KMS-11 (cell line): ENCODE results near the gene DIP2C.

Experiments
- H2AFZ ChIP-seq: fragments of 200-600 bp; sonication (generic); 2 replicates; pipeline ENCODE4 v1.6.1; 2016; ENCODE audit warnings: antibody characterized with exemption, mixed run types, low read depth
- H3K27ac ChIP-seq: fragments of 200-600 bp; sonication (generic); 2 replicates; pipeline ENCODE4 v1.6.1; 2016; ENCODE audit warnings: mild to moderate bottlenecking, mixed run types
- H3K27me3 ChIP-seq: fragments of 200-600 bp; sonication (generic); 2 replicates; pipeline ENCODE4 v1.6.1; 2017; ENCODE audit warnings: mild to moderate bottlenecking, low read depth, mixed run types, moderate library complexity; ENCODE audit not compliant: insufficient read depth
- H3K36me3 ChIP-seq: fragments of 200-600 bp; sonication (generic); 2 replicates; pipeline ENCODE4 v1.6.1; 2017; ENCODE audit warnings: mild to moderate bottlenecking, mixed run types; ENCODE audit not compliant: insufficient read depth
- H3K4me1 ChIP-seq: fragments of 200-600 bp; sonication (generic); 2 replicates; pipeline ENCODE4 v1.6.1; 2016; ENCODE audit warnings: mild to moderate bottlenecking, low read depth, mixed run types; ENCODE audit not compliant: poor library complexity, severe bottlenecking
- H3K4me2 ChIP-seq: fragments of 200-600 bp; sonication (generic); 2 replicates; pipeline ENCODE4 v1.7.0; 2016; ENCODE audit warnings: mild to moderate bottlenecking, mixed run types
- H3K4me3 ChIP-seq: fragments of 200-600 bp; sonication (generic); IDR thresholded peaks from 2 replicates; pipeline ENCODE4 v1.6.1; 2017; ENCODE audit warnings: low read depth, low read length, mixed read lengths; ENCODE audit not compliant: insufficient read depth
- H3K79me2 ChIP-seq: fragments of 200-600 bp; sonication (generic); 2 replicates; pipeline ENCODE4 v1.6.1; 2016; ENCODE audit warnings: low read depth, mixed run types; ENCODE audit not compliant: insufficient read depth
- H3K9ac ChIP-seq: fragments of 200-600 bp; sonication (generic); 2 replicates; pipeline ENCODE4 v1.6.1; 2016; ENCODE audit warnings: mild to moderate bottlenecking, mixed run types
- H4K20me1 ChIP-seq: fragments of 200-600 bp; sonication (generic); 2 replicates; pipeline ENCODE4 v1.6.1; 2016; ENCODE audit warnings: mild to moderate bottlenecking, mixed run types; ENCODE audit not compliant: insufficient read depth
- TF ChIP-seq, protein P1 (sequence below): fragments of 200-600 bp; sonication (generic); conservative IDR thresholded peaks from 2 replicates; pipeline ENCODE4 v1.6.1; 2017; ENCODE audit warnings: low read depth, mild to moderate bottlenecking, antibody characterized with exemption, low read length, moderate library complexity, mixed read lengths

DIP2C gene

DNA sequence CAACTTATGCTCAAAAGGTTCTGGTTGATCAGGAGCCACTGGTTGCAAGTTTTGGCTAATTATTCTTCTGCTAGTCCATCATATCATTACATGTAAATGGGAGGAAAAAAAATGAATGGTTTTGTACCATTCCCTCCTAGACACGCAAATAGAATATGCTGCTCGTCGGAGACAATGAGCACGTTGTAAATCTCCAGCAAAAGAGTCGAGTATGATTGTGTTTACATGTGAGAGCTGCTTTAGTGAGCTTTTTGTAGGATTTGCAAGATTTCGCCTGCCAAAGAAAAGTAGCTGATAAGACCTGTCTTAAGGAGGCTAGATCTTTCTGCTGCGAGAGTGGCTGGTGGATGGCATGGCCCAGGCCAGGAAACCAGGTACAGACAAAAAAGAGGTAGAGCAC, 445.2 kb downstream of the DIP2C start:
- Histone ChIP-seq H3K4me2 (no peak overlapping the region), H3K9ac (no peak overlapping the region), H4K20me1 (no peaks in the 10 kb centered on the region), H3K4me1 (no peaks in the 10 kb centered on the region), H3K36me3 (peaks cover 6% of the 10 kb centered on the region; the same call in 1 of the 2 replicates), H3K4me3 (no peak overlapping the region), H3K79me2 (no peaks in the 10 kb centered on the region), H3K27ac (no peak overlapping the region), H3K27me3 (no peaks in the 10 kb centered on the region), H2AFZ (no peak overlapping the region)
- TF ChIP-seq, protein P1, sequence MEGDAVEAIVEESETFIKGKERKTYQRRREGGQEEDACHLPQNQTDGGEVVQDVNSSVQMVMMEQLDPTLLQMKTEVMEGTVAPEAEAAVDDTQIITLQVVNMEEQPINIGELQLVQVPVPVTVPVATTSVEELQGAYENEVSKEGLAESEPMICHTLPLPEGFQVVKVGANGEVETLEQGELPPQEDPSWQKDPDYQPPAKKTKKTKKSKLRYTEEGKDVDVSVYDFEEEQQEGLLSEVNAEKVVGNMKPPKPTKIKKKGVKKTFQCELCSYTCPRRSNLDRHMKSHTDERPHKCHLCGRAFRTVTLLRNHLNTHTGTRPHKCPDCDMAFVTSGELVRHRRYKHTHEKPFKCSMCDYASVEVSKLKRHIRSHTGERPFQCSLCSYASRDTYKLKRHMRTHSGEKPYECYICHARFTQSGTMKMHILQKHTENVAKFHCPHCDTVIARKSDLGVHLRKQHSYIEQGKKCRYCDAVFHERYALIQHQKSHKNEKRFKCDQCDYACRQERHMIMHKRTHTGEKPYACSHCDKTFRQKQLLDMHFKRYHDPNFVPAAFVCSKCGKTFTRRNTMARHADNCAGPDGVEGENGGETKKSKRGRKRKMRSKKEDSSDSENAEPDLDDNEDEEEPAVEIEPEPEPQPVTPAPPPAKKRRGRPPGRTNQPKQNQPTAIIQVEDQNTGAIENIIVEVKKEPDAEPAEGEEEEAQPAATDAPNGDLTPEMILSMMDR = no peak

DNA sequence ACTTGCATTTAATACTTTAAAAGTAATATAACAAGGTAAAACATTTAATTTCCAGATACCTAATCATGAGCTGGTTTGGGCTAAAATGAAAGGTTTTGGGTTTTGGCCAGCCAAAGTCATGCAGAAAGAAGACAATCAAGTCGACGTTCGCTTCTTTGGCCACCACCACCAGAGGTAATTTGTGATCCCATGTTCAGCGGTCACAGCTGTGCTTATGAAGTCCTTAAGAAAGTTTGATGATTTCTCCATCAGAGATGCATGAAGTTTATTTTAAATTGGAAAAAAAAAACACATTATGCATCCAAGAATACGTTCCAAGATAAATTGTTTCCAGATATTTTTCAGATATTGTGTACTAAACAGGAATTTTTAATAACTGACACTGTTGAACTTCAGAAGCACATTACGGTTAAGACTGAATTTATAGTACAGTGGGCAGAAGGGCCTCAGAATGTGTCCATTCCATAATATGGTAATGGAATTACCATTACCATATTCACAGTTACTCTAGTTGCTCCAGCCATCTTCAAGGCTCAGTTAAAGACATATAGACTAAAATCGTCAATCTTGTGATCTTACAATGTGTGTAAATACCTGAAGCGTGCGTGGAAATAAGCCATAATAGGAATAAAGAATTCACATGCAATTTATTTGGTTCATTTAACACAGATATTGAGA, 447.4 kb downstream of the DIP2C start:
- Histone ChIP-seq H3K79me2 (no peaks in the 10 kb centered on the region), H3K27ac (no peak overlapping the region), H4K20me1 (no peaks in the 10 kb centered on the region), H3K36me3 (no peaks in the 10 kb centered on the region; the same call in 1 of the 2 replicates), H3K4me1 (no peaks in the 10 kb centered on the region), H3K27me3 (no peaks in the 10 kb centered on the region), H2AFZ (no peak overlapping the region), H3K4me2 (no peak overlapping the region), H3K9ac (no peak overlapping the region), H3K4me3 (no peak overlapping the region)
- TF ChIP-seq, protein P1 = no peak

DNA sequence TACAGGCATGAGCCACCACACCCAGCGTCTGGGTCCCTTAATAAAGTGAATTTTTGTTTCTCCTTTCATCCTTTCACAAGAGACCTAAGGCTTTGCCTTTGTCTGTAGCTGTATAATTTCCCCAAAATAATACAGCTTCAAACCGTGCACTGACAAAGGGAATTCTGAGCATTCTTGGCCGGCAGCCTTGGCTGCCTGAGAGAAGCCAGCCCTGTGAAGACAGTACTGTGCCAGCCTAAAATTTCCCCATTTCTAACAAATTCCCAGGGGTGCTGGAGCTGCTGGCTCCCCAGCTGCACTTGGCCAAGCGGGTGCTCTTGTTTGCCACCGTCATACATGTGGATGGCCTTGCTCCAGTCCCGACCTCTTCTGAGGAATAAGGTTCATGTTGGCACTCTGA, 448.0 kb downstream of the DIP2C start:
- no peak overlapping the region for H3K4me2 ChIP-seq
- H3K4me3 ChIP-seq = no peak overlapping the region
- TF ChIP-seq, protein P1 = no peak
- no peaks in the 10 kb centered on the region; the same call in 1 of the 2 replicates for H3K36me3 ChIP-seq
- H3K4me1 ChIP-seq = no peaks in the 10 kb centered on the region
- no peaks in the 10 kb centered on the region for H4K20me1 ChIP-seq
- H3K27ac ChIP-seq = no peak overlapping the region
- H3K27me3 ChIP-seq = no peaks in the 10 kb centered on the region
- H3K79me2 ChIP-seq = no peaks in the 10 kb centered on the region
- H2AFZ ChIP-seq = no peak overlapping the region
- no peak overlapping the region for H3K9ac ChIP-seq

DNA sequence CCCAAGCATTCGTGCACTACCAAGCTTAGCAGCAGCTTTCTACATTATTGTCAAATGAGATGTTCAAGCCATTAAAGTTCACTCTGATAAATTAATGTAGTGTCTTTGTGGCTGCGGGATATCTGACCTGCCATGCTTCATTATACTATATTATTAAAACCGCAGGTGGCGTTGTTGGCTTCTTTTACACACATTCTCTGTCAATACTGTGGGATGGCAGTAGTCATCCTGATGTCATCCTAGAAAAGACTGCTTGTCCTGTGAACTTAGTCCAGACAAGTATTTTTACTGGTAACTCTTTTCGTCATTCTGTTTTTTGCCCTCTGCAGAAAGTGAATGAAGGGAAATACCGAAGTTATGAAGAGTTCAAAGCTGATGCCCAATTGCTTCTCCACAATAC, 450.4 kb downstream of the DIP2C start:
- Histone ChIP-seq H3K27ac (no peak overlapping the region), H3K4me3 (no peak overlapping the region), H3K79me2 (no peaks in the 10 kb centered on the region), H3K4me1 (no peaks in the 10 kb centered on the region), H2AFZ (no peak overlapping the region), H4K20me1 (no peaks in the 10 kb centered on the region), H3K36me3 (no peaks in the 10 kb centered on the region; the same call in 1 of the 2 replicates), H3K9ac (no peak overlapping the region), H3K4me2 (no peak overlapping the region), H3K27me3 (no peaks in the 10 kb centered on the region)
- TF ChIP-seq, protein P1 = no peak
